ENCODE measurements around the gene CLDN14.

CLDN14 gene

GRCh38 chr21:36420571-36421339 is 59.2 kb downstream of the CLDN14 start:
- peaks cover 10% of the 10 kb centered on the region for H3K36me3 ChIP-seq (ENCODE audit: control insufficient read depth, insufficient read depth, low read length)
- H3K4me1 ChIP-seq (ENCODE audit: control insufficient read depth, insufficient read depth, low read length): peaks cover 26% of the 10 kb centered on the region
- no peaks in the 10 kb centered on the region for H3K9me3 ChIP-seq (ENCODE audit: control insufficient read depth, insufficient read depth, low read depth, low read length)
- H3K4me3 ChIP-seq (ENCODE audit: low read depth, low read length): no peak overlapping the region
- no peaks in the 10 kb centered on the region for H3K27me3 ChIP-seq (ENCODE audit: control insufficient read depth, insufficient read depth, low read length)
- no peak overlapping the region for H3K27ac ChIP-seq (ENCODE audit: low read depth, low read length)
- no peak overlapping the region for H3K9ac ChIP-seq (ENCODE audit: low read length)

- Histone ChIP-seq H3K4me1 (ENCODE audit: control insufficient read depth, insufficient read depth, low read length) (peaks cover 25% of the 10 kb centered on the region), H3K9ac (ENCODE audit: low read length) (no peak overlapping the region), H3K36me3 (ENCODE audit: control insufficient read depth, insufficient read depth, low read length) (peaks cover 10% of the 10 kb centered on the region), H3K4me3 (ENCODE audit: low read depth, low read length) (no peak overlapping the region), H3K27me3 (ENCODE audit: control insufficient read depth, insufficient read depth, low read length) (no peaks in the 10 kb centered on the region), H3K27ac (ENCODE audit: low read depth, low read length) (no peak overlapping the region), H3K9me3 (ENCODE audit: control insufficient read depth, insufficient read depth, low read depth, low read length) (no peaks in the 10 kb centered on the region)
Observed at GRCh38 chr21:36419996-36420395, 59.9 kb downstream of the CLDN14 start.

- H3K4me1 ChIP-seq (ENCODE audit: control insufficient read depth, insufficient read depth, low read length): peaks cover 21% of the 10 kb centered on the region
- H3K9me3 ChIP-seq (ENCODE audit: control insufficient read depth, insufficient read depth, low read depth, low read length): no peaks in the 10 kb centered on the region
- H3K9ac ChIP-seq (ENCODE audit: low read length): no peak overlapping the region
- no peak overlapping the region for H3K4me3 ChIP-seq (ENCODE audit: low read depth, low read length)
- H3K27ac ChIP-seq (ENCODE audit: low read depth, low read length): no peak overlapping the region
- H3K36me3 ChIP-seq (ENCODE audit: control insufficient read depth, insufficient read depth, low read length): peaks cover 16% of the 10 kb centered on the region
- no peaks in the 10 kb centered on the region for H3K27me3 ChIP-seq (ENCODE audit: control insufficient read depth, insufficient read depth, low read length)
Observed at GRCh38 chr21:36419241-36419640, 60.7 kb downstream of the CLDN14 start.

- no peak overlapping the region for H3K4me3 ChIP-seq (ENCODE audit: low read depth, low read length)
- peaks cover 44% of the 10 kb centered on the region for H3K36me3 ChIP-seq (ENCODE audit: control insufficient read depth, insufficient read depth, low read length)
- no peaks in the 10 kb centered on the region for H3K27me3 ChIP-seq (ENCODE audit: control insufficient read depth, insufficient read depth, low read length)
- H3K9me3 ChIP-seq (ENCODE audit: control insufficient read depth, insufficient read depth, low read depth, low read length): no peaks in the 10 kb centered on the region
- H3K9ac ChIP-seq (ENCODE audit: low read length): no peak overlapping the region
- H3K4me1 ChIP-seq (ENCODE audit: control insufficient read depth, insufficient read depth, low read length): peaks cover 6% of the 10 kb centered on the region
- H3K27ac ChIP-seq (ENCODE audit: low read depth, low read length): no peak overlapping the region; the same call in 1 of the 2 replicates
Observed at GRCh38 chr21:36415375-36415774, 64.5 kb downstream of the CLDN14 start.

GRCh38 chr21:36412916-36413315 is 67.0 kb downstream of the CLDN14 start:
- H3K9ac ChIP-seq (ENCODE audit: low read length): no peak overlapping the region
- no peak overlapping the region for H3K27ac ChIP-seq (ENCODE audit: low read depth, low read length)
- H3K9me3 ChIP-seq (ENCODE audit: control insufficient read depth, insufficient read depth, low read depth, low read length): no peaks in the 10 kb centered on the region
- peaks cover 6% of the 10 kb centered on the region for H3K4me1 ChIP-seq (ENCODE audit: control insufficient read depth, insufficient read depth, low read length)
- H3K36me3 ChIP-seq (ENCODE audit: control insufficient read depth, insufficient read depth, low read length): peaks cover 53% of the 10 kb centered on the region
- no peak overlapping the region for H3K4me3 ChIP-seq (ENCODE audit: low read depth, low read length)
- no peaks in the 10 kb centered on the region for H3K27me3 ChIP-seq (ENCODE audit: control insufficient read depth, insufficient read depth, low read length)

GRCh38 chr21:36411301-36411700 is 68.6 kb downstream of the CLDN14 start:
- Histone ChIP-seq H3K36me3 (ENCODE audit: control insufficient read depth, insufficient read depth, low read length) (peaks cover 53% of the 10 kb centered on the region), H3K9me3 (ENCODE audit: control insufficient read depth, insufficient read depth, low read depth, low read length) (no peaks in the 10 kb centered on the region), H3K9ac (ENCODE audit: low read length) (no peak overlapping the region), H3K4me1 (ENCODE audit: control insufficient read depth, insufficient read depth, low read length) (peaks cover 6% of the 10 kb centered on the region), H3K27me3 (ENCODE audit: control insufficient read depth, insufficient read depth, low read length) (no peaks in the 10 kb centered on the region), H3K27ac (ENCODE audit: low read depth, low read length) (no peak overlapping the region), H3K4me3 (ENCODE audit: low read depth, low read length) (no peak overlapping the region)

Measured in HUES6 (cell line).